K562 (cell line): ENCODE results near the gene LAMTOR1. TPM values are rescaled to one million over a fixed set of nuclear protein-coding genes. Genes with fewer than 3 reads are reported as not detected.
A peak's percentile ranks its signal among the peaks of the same experiment; 100 is the strongest.

Experiments used
- ATAC-seq: fragments of 200-7000 bp; cut with Tn5 transposase; 3 replicates; pipeline ENCODE4 v1.9.1; 2020; ENCODE audit warnings: moderate library complexity
- BruUV-seq: library from RNA; stranded (reverse); fragments of 400-500 nt; replicated peaks from 2 replicates; lab custom pipeline; 2021; lab: Mats Ljungman, UMichigan
- CTCF ChIA-PET: fragments of 300-600 bp; formaldehyde crosslinking; extraction: SDS; loops from one replicate; lab custom pipeline; 2021; ENCODE audit warnings: low intra/inter-chr PET ratio; lab: Yijun Ruan, JAX
- POLR2A ChIA-PET: fragments of 300-600, 350-650 bp; sonication (Branson Sonifier 250); formaldehyde crosslinking; extraction: SDS; loops from one replicate; lab custom pipeline; 2021; ENCODE audit warnings: antibody characterized with exemption, inconsistent platforms; lab: Yijun Ruan, JAX
- DNase-seq, 4 experiments: peaks; one replicate each; pipeline versions ENCODE4 v3.0.0 to v3.0.0-alpha.2; 2011 to 2018; ENCODE audit warnings: low spot score in 3 of 4, mixed read lengths in 3 of 4; ENCODE audit errors: extremely low read depth in 1 of 4
- FAIRE-seq: peaks from 2 replicates; lab custom pipeline; 2011; peaks lifted over from hg19 to GRCh38; lab: Jason Lieb, UNC
- H2AFZ ChIP-seq: 2 replicates; pipeline ENCODE4 v1.6.0; 2011; ENCODE audit warnings: low read depth, low read length, control low read depth, inconsistent platforms
- H3K27ac ChIP-seq: fragments of 200-600 bp; 3 replicates; pipeline ENCODE4 v1.8.0; 2011; ENCODE audit warnings: low read depth, mild to moderate bottlenecking, control low read depth, inconsistent platforms, low read length, moderate library complexity, mixed read lengths; ENCODE audit errors: extremely low read depth
- H3K27me3 ChIP-seq, 2 experiments: fragments of 300-600 bp in 1 of 2; 2 replicates in 1 of 2; 3 replicates in 1 of 2; pipeline versions ENCODE4 v1.6.0 to v1.8.0; 2011; ENCODE audit warnings: inconsistent platforms in 2 of 2, low read length in 2 of 2, mild to moderate bottlenecking in 1 of 2, mixed read lengths in 1 of 2, moderate library complexity in 1 of 2; ENCODE audit not compliant: control insufficient read depth in 2 of 2, insufficient read depth in 2 of 2
- H3K36me3 ChIP-seq: fragments of 300-600 bp; 3 replicates; pipeline ENCODE4 v1.8.0; 2011; ENCODE audit warnings: mild to moderate bottlenecking, low read length, inconsistent platforms; ENCODE audit not compliant: control insufficient read depth, insufficient read depth
- H3K4me1 ChIP-seq, 2 experiments: fragments of 200-600 bp in 1 of 2; replicated peaks in 1 of 2; 2 replicates in 1 of 2; 3 replicates in 1 of 2; pipeline versions ENCODE4 v1.5.1 to v1.8.0; 2011; ENCODE audit warnings: inconsistent platforms in 2 of 2, low read length in 2 of 2, mild to moderate bottlenecking in 1 of 2, mixed read lengths in 1 of 2, moderate library complexity in 1 of 2; ENCODE audit not compliant: control insufficient read depth in 2 of 2, insufficient read depth in 2 of 2
- H3K4me2 ChIP-seq: 2 replicates; pipeline ENCODE4 v1.6.1; 2011; ENCODE audit warnings: low read length, control low read depth, inconsistent platforms, mixed read lengths; ENCODE audit not compliant: insufficient read depth
- H3K4me3 ChIP-seq: fragments of 200-600 bp; sonication (generic), shearing (Covaris generic); 2 replicates; pipeline ENCODE4 v1.5.1; 2016; ENCODE audit warnings: control low read depth, inconsistent platforms
- H3K79me2 ChIP-seq: fragments of 200-600 bp; 3 replicates; pipeline ENCODE4 v1.8.0; 2011; ENCODE audit warnings: low read length, inconsistent platforms; ENCODE audit not compliant: control insufficient read depth, insufficient read depth
- H3K9ac ChIP-seq, 2 experiments: 2 replicates each; pipeline versions ENCODE4 v1.6.0 to v1.6.1; 2011; ENCODE audit warnings: low read depth in 2 of 2, low read length in 2 of 2, control low read depth in 1 of 2, inconsistent platforms in 1 of 2, mild to moderate bottlenecking in 1 of 2, mixed read lengths in 1 of 2; ENCODE audit not compliant: insufficient read depth in 1 of 2
- H3K9me1 ChIP-seq: one replicate; pipeline ENCODE4 v1.6.0; 2011; ENCODE audit warnings: inconsistent platforms, mild to moderate bottlenecking, low read length, moderate library complexity; ENCODE audit not compliant: control insufficient read depth, insufficient read depth
- H3K9me3 ChIP-seq: replicated peaks from 2 replicates; pipeline ENCODE4 v1.5.1; 2011; ENCODE audit warnings: low read depth, low read length, inconsistent platforms; ENCODE audit not compliant: control insufficient read depth, insufficient read depth
- H4K20me1 ChIP-seq: replicated peaks from 2 replicates; pipeline ENCODE4 v1.6.1; 2011; ENCODE audit warnings: low read length, inconsistent platforms, mixed read lengths; ENCODE audit not compliant: control insufficient read depth, insufficient read depth
- FOSL1 ChIP-seq: fragments of 200-800 bp; sonication (Bioruptor generic); conservative IDR thresholded peaks from 2 replicates; pipeline ENCODE4 v1.6.1; 2016; ENCODE audit warnings: missing genetic modification characterization, missing compliant biosample characterization
- FOXJ2 ChIP-seq: fragments of 200-800 bp; sonication (Bioruptor generic); IDR thresholded peaks from 2 replicates; pipeline ENCODE4 v1.6.1; 2016; ENCODE audit warnings: missing genetic modification characterization, missing compliant biosample characterization
- HMG20A ChIP-seq: fragments of 450-650 bp; formaldehyde crosslinking; conservative IDR thresholded peaks from 2 replicates; pipeline ENCODE4 v1.4.0; 2020; ENCODE audit warnings: mild to moderate bottlenecking, mixed read lengths
- SRSF7 ChIP-seq: fragments of 200-400 bp; formaldehyde crosslinking; optimal IDR thresholded peaks from 2 replicates; pipeline ENCODE3; 2017; ENCODE audit warnings: mild to moderate bottlenecking, low read depth, low read length
- WGBS: fragments of 100-300 bp; shearing (Covaris generic); methylation state at CpG from one replicate; pipeline ENCODE4 v1.1.6; 2016; ENCODE audit warnings: low coverage, mixed read lengths; ENCODE audit not compliant: insufficient coverage; ENCODE audit errors: missing lambda C conversion rate; 5-methylcytosine and 5-hydroxymethylcytosine counted together
- in situ Hi-C: fragments of 300-500 bp; cut with MboI; formaldehyde crosslinking; loops from 4 replicates; pipeline ENCODE4 v1.15.0; 2018; ENCODE audit warnings: inconsistent platforms, mixed read lengths
- intact Hi-C: fragments of 100-400 bp; cut with micrococcal nuclease; formaldehyde crosslinking; loops from 2 replicates; pipeline ENCODE4 v1.14.2; 2022
- polyA plus RNA-seq, 8 experiments: library from polyadenylated mRNA; depleted of rRNA in 4 of 8; stranded (reverse) in 5 of 8; unstranded in 3 of 8; fragments of >200 nt; fragmentation: Nextera tagmentation in 2 of 8; fragmentation: Illumina TruSeq in 1 of 8; extraction: Ambion mirVana in 2 of 8; extraction: Trizol in 1 of 8; gene quantifications; 2 replicates each; pipeline versions ENCODE4 v1.2.1 to v1.2.3, GENCODE V29; 2011 to 2014; ENCODE audit warnings: inconsistent platforms in 1 of 8, missing spikeins in 1 of 8
- total RNA-seq, 7 experiments: library from RNA; depleted of rRNA in 6 of 7; stranded (reverse); fragments of >200 nt in 6 of 7; fragmentation: Illumina TruSeq in 2 of 7; extraction: Trizol in 2 of 7; gene quantifications; 2 replicates each; pipeline versions ENCODE4 v1.2.1 to v1.2.3, GENCODE V29; 2011 to 2021; ENCODE audit warnings: low replicate concordance in 1 of 7
- TF ChIP-seq, protein P1 (sequence below): sonication (generic); formaldehyde crosslinking; IDR thresholded peaks from 2 replicates; pipeline ENCODE4 v1.8.0; 2022; ENCODE audit warnings: missing genetic modification reagents, mild to moderate bottlenecking, borderline replicate concordance
- TF ChIP-seq, protein P2 (sequence below): IDR thresholded peaks from 2 replicates; pipeline ENCODE4 v1.6.1; 2012; ENCODE audit warnings: low read depth, low read length, improper control_type of control experiment, borderline replicate concordance
- TF ChIP-seq, protein P3 (sequence below), 3 experiments: IDR thresholded peaks in 2 of 3; conservative IDR thresholded peaks in 1 of 3; 2 replicates each; pipeline ENCODE4 v1.5.1; 2011 to 2012; ENCODE audit warnings: low read length in 3 of 3, mild to moderate bottlenecking in 3 of 3, control low read depth in 2 of 3, improper control_type of control experiment in 1 of 3, inconsistent platforms in 1 of 3, low read depth in 1 of 3, mixed read lengths in 1 of 3, moderate library complexity in 1 of 3; ENCODE audit not compliant: insufficient read depth in 2 of 3

Gene LAMTOR1
- total and polyA plus RNA-seq, 9 of the 15 experiments (the other 6 are each of a cell fraction or from before 2014, with no cell fraction given) = 62.6 to 104 (median 85.3) TPM

DNA sequence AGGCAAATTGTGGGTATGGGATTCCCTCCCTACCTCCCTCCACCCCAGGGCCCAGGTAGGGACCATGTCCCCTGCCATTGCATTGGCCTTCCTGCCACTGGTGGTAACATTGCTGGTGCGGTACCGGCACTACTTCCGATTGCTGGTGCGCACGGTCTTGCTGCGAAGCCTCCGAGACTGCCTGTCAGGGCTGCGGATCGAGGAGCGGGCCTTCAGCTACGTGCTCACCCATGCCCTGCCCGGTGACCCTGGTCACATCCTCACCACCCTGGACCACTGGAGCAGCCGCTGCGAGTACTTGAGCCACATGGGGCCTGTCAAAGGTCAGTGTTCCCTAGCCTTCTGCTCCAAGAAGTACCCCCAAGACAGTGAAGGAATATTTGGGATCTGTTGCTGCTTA, 2.8 kb upstream of the LAMTOR1 start, which contains the start of gene TOMT:
Gene TOMT, plus strand, starts transcription at position 37 of the 400 bp plus-strand sequence. Its CDS starts 28 bp downstream, at position 65.
- in situ Hi-C loops = no loop called here
- no peaks in the 10 kb centered on the region for H4K20me1 ChIP-seq
- H3K79me2 ChIP-seq = peaks cover 26% of the 10 kb centered on the region
- no peaks in the 10 kb centered on the region for H3K27me3 ChIP-seq
- H3K9me3 ChIP-seq = no peaks in the 10 kb centered on the region
- no peak within 1 kb of the TSS for H3K4me3 ChIP-seq
- H3K36me3 ChIP-seq = peaks cover 27% of the 10 kb centered on the region
- peaks cover 6 to 24% of the 10 kb centered on the region in 2 experiments for H3K4me1 ChIP-seq
- no peak within 1 kb of the TSS for H3K27ac ChIP-seq
- ATAC-seq (no peak), DNase-seq (no peak), FAIRE-seq (no peak)
- ChIA-PET CTCF (no interaction called here), POLR2A (interaction anchor here (0.7 to 1.3 kb wide), 3 partner anchors 10 to 38 kb away, joined by 3 to 6 read pairs (median 4); no protein-coding TSS in a partner anchor)
- BruUV-seq = no TSS peak
- TF ChIP-seq, protein P1, sequence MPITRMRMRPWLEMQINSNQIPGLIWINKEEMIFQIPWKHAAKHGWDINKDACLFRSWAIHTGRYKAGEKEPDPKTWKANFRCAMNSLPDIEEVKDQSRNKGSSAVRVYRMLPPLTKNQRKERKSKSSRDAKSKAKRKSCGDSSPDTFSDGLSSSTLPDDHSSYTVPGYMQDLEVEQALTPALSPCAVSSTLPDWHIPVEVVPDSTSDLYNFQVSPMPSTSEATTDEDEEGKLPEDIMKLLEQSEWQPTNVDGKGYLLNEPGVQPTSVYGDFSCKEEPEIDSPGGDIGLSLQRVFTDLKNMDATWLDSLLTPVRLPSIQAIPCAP (CRISPR knock-in tag) = no peak
- TF ChIP-seq FOXJ2 (tag) (no peak), FOSL1 (no peak), SRSF7 (no peak), HMG20A (CRISPR knock-in tag) (no peak)
- TF ChIP-seq, protein P2, sequence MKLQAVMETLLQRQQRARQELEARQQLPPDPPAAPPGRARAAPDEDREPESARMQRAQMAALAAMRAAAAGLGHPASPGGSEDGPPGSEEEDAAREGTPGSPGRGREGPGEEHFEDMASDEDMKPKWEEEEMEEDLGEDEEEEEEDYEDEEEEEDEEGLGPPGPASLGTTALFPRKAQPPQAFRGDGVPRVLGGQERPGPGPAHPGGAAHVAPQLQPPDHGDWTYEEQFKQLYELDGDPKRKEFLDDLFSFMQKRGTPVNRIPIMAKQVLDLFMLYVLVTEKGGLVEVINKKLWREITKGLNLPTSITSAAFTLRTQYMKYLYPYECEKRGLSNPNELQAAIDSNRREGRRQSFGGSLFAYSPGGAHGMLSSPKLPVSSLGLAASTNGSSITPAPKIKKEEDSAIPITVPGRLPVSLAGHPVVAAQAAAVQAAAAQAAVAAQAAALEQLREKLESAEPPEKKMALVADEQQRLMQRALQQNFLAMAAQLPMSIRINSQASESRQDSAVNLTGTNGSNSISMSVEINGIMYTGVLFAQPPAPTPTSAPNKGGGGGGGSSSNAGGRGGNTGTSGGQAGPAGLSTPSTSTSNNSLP = no peak
- TF ChIP-seq, protein P3, sequence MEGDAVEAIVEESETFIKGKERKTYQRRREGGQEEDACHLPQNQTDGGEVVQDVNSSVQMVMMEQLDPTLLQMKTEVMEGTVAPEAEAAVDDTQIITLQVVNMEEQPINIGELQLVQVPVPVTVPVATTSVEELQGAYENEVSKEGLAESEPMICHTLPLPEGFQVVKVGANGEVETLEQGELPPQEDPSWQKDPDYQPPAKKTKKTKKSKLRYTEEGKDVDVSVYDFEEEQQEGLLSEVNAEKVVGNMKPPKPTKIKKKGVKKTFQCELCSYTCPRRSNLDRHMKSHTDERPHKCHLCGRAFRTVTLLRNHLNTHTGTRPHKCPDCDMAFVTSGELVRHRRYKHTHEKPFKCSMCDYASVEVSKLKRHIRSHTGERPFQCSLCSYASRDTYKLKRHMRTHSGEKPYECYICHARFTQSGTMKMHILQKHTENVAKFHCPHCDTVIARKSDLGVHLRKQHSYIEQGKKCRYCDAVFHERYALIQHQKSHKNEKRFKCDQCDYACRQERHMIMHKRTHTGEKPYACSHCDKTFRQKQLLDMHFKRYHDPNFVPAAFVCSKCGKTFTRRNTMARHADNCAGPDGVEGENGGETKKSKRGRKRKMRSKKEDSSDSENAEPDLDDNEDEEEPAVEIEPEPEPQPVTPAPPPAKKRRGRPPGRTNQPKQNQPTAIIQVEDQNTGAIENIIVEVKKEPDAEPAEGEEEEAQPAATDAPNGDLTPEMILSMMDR (IDR thresholded peaks at IDR 0.05 in 2 of 3, conservative IDR thresholded peaks at IDR 0.05 in 1 of 3; ENCODE audit: insufficient read depth in 2 of 3, low read depth in 1 of 3, low read length in 3 of 3) = no peak
- H2AFZ ChIP-seq = no peak within 1 kb of the TSS
- intact Hi-C loops = no loop called here
- no peak within 1 kb of the TSS for H3K4me2 ChIP-seq
- H3K9ac ChIP-seq = peak within 1 kb of the TSS in 1 of 2 experiments; percentile 62; a peak in 2 of 4 replicates
- no peaks in the 10 kb centered on the region for H3K9me1 ChIP-seq
- whole genome bisulfite sequencing = 94% methylated on average over 14 of the region's 14 CpGs
